ENCODE data around the gene C5AR1.

GRCh38 chr19:47370045-47370611, 60.5 kb downstream of the C5AR1 start:
- TF ChIP-seq CTCF (IDR thresholded peaks at IDR 0.05): no peak
- no peak for TF ChIP-seq POLR2A (IDR thresholded peaks at IDR 0.05)
- TF ChIP-seq EP300 (IDR thresholded peaks at IDR 0.05): no peak
